ENCODE measurements around the gene CDH15. TPM values are rescaled to one million over a fixed set of nuclear protein-coding genes. Genes with fewer than 3 reads are reported as not detected.

Gene CDH15
- total RNA-seq, 4 donors from 2014 or later: not detected

DNA sequence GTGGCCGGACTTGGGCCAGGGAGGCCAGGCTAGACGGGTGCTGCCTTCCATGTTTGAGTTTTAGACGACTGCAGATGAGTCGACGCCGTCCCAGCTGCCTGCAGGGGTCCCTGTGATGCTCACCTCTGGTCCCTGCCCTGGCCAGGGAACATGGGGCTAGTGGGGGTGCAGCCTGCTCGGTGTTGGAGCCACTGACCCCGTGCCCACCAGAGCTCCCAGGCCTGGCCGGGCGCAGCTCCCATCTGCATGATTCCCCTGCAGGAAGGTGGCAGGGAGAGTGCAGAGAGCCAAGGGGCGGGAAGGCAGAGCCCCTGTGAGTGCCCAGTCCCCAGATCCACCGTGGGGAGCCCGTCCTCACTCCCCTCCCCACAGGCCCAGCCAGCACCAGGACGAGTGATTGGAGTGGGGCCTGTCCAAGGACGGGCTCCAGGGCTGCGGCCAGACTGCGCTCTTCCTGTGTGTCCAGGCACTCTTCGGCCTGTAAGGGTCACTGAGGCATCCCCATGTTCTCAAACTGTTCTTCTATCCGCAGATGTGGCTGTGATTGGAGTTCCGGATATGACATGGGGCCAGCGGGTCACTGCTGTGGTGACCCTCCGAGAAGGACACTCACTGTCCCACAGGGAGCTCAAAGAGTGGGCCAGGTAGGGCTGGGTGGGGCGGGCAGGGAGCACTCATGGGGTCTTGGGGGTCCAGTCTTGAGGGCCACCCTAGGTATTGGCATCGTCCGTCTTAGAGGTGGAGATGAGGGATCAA lies 26.0 kb upstream of the CDH15 start:
- Histone ChIP-seq H3K36me3 (peaks cover 22 to 32% of the 10 kb centered on the region in 2 donors), H3K9me3 (no peaks in the 10 kb centered on the region), H3K27ac (no peak overlapping the region), H3K27me3 (no peaks in the 10 kb centered on the region), H3K4me3 (replicated peaks in 1 of 3) (no peak overlapping the region), H3K4me1 (no peaks in the 10 kb centered on the region)
- TF ChIP-seq CTCF (IDR thresholded peaks at IDR 0.05): no peak
- no peak for TF ChIP-seq POLR2A (IDR thresholded peaks at IDR 0.05)
- 90 to 92% methylated on average over 13 of the region's 25 CpGs for WGBS, 2 donors
- DNase-seq: no peak
- intact Hi-C loops (cut with DNase I): no loop called here

DNA sequence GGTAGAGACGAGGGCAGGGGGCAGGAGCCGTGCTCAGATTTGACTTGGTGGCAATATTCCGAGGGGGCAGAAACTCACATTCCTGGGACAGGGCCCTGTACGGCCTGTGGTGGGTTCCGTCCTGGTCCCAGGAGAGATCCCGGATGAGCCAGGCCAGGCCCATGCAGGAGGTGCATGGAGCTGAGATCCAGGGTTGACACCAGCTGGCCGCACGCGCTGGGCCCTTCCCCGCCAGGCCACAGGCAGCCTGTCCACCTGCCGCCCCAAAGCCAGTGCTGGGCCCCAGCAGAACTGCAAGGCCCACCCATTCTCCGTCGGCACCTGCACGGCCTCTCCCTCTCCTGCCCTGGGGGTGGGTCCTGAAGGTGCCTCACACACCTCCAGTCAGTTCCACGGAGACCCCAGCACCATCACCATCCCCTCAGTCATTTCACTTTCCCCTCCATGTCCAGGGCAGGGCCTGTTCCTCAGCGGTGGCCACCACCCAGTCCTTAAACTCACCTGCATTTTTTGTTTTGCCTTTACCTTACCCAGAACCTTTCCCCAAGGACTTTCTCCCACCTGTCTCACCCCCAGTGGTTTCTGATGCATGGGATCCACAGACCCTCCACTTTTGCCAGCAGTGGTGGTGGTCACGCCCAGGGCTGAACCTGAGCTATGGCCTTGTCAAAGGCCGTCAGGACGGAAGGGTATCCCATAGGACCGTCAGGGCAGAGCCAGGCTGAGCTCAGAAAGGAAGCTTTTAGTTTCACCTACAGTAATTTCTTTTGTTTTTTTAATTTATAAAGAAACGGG lies 25.1 kb upstream of the CDH15 start:
- H3K9me3 ChIP-seq: no peaks in the 10 kb centered on the region
- no peak for DNase-seq
- no peaks in the 10 kb centered on the region for H3K27me3 ChIP-seq
- H3K4me1 ChIP-seq: no peaks in the 10 kb centered on the region
- intact Hi-C loops (cut with DNase I): no loop called here
- no peak for TF ChIP-seq POLR2A (IDR thresholded peaks at IDR 0.05)
- TF ChIP-seq CTCF (IDR thresholded peaks at IDR 0.05): no peak
- no peak overlapping the region for H3K27ac ChIP-seq
- peaks cover 24 to 38% of the 10 kb centered on the region in 2 donors for H3K36me3 ChIP-seq
- WGBS, 2 donors: 97 to 98% methylated on average over 18 to 21 of the region's 21 CpGs
- no peak overlapping the region for H3K4me3 ChIP-seq (replicated peaks in 1 of 3)

DNA sequence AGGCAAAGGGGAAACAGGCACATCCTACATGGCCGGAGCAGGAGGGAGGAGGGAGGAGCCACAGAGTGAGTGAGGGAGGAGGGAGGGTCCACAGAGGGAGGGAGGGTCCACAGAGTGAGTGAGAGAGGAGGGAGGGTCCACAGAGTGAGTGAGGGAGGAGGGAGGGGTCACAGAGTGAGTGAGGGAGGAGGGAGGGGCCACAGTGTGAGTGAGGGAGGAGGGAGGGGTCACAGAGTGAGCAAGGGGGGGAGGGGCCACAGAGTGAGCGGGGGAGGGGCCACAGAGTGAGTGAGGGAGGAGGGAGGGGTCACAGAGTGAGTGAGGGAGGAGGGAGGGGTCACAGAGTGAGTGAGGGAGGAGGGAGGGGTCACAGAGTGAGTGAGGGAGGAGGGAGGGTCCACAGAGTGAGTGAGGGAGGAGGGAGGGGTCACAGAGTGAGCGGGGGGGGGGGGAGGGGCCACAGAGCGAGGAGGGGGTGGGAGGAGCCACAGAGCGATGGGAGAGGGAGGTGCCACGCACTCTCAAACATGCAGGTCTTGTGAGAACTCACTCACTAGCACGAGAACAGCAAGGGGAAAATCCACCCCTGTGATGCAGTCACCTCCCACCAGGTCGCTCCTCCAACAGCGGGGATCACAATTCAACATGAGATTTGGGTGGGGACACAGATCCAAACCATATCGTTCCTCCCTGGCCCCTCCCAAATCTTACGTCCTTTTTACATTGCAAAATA lies 24.3 kb upstream of the CDH15 start:
- Histone ChIP-seq H3K27me3 (no peaks in the 10 kb centered on the region), H3K4me3 (replicated peaks in 1 of 3) (no peak overlapping the region), H3K4me1 (no peaks in the 10 kb centered on the region), H3K27ac (no peak overlapping the region), H3K9me3 (no peaks in the 10 kb centered on the region), H3K36me3 (peaks cover 18 to 45% of the 10 kb centered on the region in 2 donors)
- TF ChIP-seq CTCF (IDR thresholded peaks at IDR 0.05): no peak
- TF ChIP-seq POLR2A (IDR thresholded peaks at IDR 0.05): no peak
- 88 to 94% methylated on average over 10 of the region's 11 CpGs for WGBS, 2 donors
- intact Hi-C loops (cut with DNase I): no loop called here
- no peak for DNase-seq

GRCh38 chr16:89149386-89149785 lies 22.2 kb upstream of the CDH15 start:
- TF ChIP-seq POLR2A (IDR thresholded peaks at IDR 0.05): no peak
- no peak for DNase-seq
- Histone ChIP-seq H3K27ac (no peak overlapping the region), H3K4me1 (peaks cover 0 to under 1% of the 10 kb centered on the region in 2 donors), H3K9me3 (no peaks in the 10 kb centered on the region), H3K36me3 (peaks cover 18 to 45% of the 10 kb centered on the region in 2 donors), H3K27me3 (no peaks in the 10 kb centered on the region), H3K4me3 (replicated peaks in 1 of 3) (no peak overlapping the region)
- WGBS, 2 donors: 95 to 97% methylated on average over 9 of the region's 9 CpGs
- intact Hi-C loops (cut with DNase I): no loop called here

DNA sequence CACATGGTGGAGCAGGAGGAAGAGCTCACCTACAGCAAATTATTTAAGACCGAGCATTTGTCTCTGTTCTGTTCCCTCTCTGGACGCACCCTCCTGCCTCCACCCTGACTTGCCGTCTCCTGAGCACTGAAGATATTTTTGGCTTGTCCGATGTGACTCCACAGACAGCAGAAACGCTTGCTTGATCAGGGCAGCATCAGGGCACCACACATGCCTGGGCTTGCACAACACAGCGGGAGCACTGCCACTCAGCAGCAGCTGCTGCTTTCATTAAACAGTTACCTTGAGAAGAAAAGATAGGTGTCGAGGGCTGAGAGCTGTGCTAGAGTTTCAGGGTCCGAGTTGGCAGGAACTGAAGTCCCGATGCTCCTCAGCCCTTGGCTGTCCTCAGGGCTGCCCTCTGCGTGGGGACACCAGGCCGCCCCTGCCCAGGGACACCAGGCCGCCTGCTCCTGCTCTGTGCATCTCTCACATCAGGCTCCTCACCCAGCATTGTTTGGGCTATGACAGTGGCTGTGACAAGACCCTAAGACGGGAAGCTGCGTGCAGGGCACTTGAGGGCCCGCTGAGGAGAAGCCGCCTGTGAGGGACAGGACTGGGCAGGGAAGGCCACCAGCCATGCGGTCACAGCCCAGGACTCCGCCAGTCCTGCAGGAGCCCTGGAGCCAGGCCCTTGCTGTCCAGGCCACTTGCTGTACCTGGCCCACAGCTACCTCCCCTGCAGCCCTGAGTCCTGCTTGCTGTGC lies 21.3 kb upstream of the CDH15 start:
- TF ChIP-seq POLR2A (IDR thresholded peaks at IDR 0.05): no peak
- no peak for TF ChIP-seq CTCF (IDR thresholded peaks at IDR 0.05)
- H3K4me3 ChIP-seq (replicated peaks in 1 of 3): no peak overlapping the region
- peaks cover 8 to 10% of the 10 kb centered on the region in 2 donors for H3K4me1 ChIP-seq
- intact Hi-C loops (cut with DNase I): no loop called here
- WGBS, 2 donors: 97% methylated on average over 17 to 18 of the region's 18 CpGs
- no peaks in the 10 kb centered on the region for H3K9me3 ChIP-seq
- H3K36me3 ChIP-seq: peaks cover 18 to 43% of the 10 kb centered on the region in 2 donors
- H3K27ac ChIP-seq: no peak overlapping the region
- no peaks in the 10 kb centered on the region for H3K27me3 ChIP-seq
- DNase-seq: no peak

Data from thyroid gland (tissue), 4 donors.